PFSK-1 (cell line): Measurements from ENCODE around the gene CUX1.

Source experiments
- FOXP2 ChIP-seq: optimal IDR thresholded peaks from 2 replicates; pipeline ENCODE3; 2011; ENCODE audit warnings: borderline replicate concordance, control low read depth, inconsistent platforms; ENCODE audit not compliant: insufficient read depth; ENCODE audit errors: extremely low read length, extremely low read depth
- POLR2AphosphoS5 ChIP-seq: IDR thresholded peaks from 2 replicates; pipeline ENCODE4 v1.6.1; 2012; ENCODE audit warnings: low read depth, mild to moderate bottlenecking, control low read depth, low read length, moderate library complexity
- SIN3A ChIP-seq: IDR thresholded peaks from 2 replicates; pipeline ENCODE4 v1.6.1; 2012; ENCODE audit warnings: mild to moderate bottlenecking, low read length, moderate library complexity, borderline replicate concordance; ENCODE audit not compliant: insufficient read depth
- TAF1 ChIP-seq: IDR thresholded peaks from 2 replicates; pipeline ENCODE4 v1.6.1; 2012; ENCODE audit warnings: low read length, control low read depth, borderline replicate concordance; ENCODE audit not compliant: insufficient read depth
- TF ChIP-seq, protein P1 (sequence below), 2 experiments: IDR thresholded peaks; 2 replicates each; pipeline versions ENCODE4 v1.6.1 to v1.8.0; 2011 to 2012; ENCODE audit warnings: low read depth in 2 of 2, low read length in 2 of 2, control low read depth in 1 of 2, inconsistent platforms in 1 of 2, mild to moderate bottlenecking in 1 of 2, moderate library complexity in 1 of 2; ENCODE audit not compliant: insufficient read depth in 1 of 2

CUX1 gene

GRCh38 chr7:102061354-102061945, 244.0 kb downstream of the CUX1 start:
- TF ChIP-seq FOXP2: no peak
- TF ChIP-seq TAF1: no peak
- no peak for TF ChIP-seq POLR2AphosphoS5
- TF ChIP-seq, protein P1, sequence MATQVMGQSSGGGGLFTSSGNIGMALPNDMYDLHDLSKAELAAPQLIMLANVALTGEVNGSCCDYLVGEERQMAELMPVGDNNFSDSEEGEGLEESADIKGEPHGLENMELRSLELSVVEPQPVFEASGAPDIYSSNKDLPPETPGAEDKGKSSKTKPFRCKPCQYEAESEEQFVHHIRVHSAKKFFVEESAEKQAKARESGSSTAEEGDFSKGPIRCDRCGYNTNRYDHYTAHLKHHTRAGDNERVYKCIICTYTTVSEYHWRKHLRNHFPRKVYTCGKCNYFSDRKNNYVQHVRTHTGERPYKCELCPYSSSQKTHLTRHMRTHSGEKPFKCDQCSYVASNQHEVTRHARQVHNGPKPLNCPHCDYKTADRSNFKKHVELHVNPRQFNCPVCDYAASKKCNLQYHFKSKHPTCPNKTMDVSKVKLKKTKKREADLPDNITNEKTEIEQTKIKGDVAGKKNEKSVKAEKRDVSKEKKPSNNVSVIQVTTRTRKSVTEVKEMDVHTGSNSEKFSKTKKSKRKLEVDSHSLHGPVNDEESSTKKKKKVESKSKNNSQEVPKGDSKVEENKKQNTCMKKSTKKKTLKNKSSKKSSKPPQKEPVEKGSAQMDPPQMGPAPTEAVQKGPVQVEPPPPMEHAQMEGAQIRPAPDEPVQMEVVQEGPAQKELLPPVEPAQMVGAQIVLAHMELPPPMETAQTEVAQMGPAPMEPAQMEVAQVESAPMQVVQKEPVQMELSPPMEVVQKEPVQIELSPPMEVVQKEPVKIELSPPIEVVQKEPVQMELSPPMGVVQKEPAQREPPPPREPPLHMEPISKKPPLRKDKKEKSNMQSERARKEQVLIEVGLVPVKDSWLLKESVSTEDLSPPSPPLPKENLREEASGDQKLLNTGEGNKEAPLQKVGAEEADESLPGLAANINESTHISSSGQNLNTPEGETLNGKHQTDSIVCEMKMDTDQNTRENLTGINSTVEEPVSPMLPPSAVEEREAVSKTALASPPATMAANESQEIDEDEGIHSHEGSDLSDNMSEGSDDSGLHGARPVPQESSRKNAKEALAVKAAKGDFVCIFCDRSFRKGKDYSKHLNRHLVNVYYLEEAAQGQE (IDR thresholded peaks at IDR 0.05; ENCODE audit: insufficient read depth in 1 of 2, low read depth in 2 of 2, low read length in 2 of 2): no peak
- TF ChIP-seq SIN3A: no peak

GRCh38 chr7:102061981-102062390, 244.6 kb downstream of the CUX1 start:
- TF ChIP-seq, protein P1 (IDR thresholded peaks at IDR 0.05; ENCODE audit: insufficient read depth in 1 of 2, low read depth in 2 of 2, low read length in 2 of 2): no peak
- no peak for TF ChIP-seq POLR2AphosphoS5
- TF ChIP-seq FOXP2: no peak
- TF ChIP-seq TAF1: no peak
- no peak for TF ChIP-seq SIN3A

- TF ChIP-seq, protein P1 (IDR thresholded peaks at IDR 0.05; ENCODE audit: insufficient read depth in 1 of 2, low read depth in 2 of 2, low read length in 2 of 2): no peak
- TF ChIP-seq POLR2AphosphoS5: no peak
- no peak for TF ChIP-seq TAF1
- no peak for TF ChIP-seq SIN3A
- no peak for TF ChIP-seq FOXP2
Measured at GRCh38 chr7:102063690-102064180, 246.3 kb downstream of the CUX1 start.

DNA sequence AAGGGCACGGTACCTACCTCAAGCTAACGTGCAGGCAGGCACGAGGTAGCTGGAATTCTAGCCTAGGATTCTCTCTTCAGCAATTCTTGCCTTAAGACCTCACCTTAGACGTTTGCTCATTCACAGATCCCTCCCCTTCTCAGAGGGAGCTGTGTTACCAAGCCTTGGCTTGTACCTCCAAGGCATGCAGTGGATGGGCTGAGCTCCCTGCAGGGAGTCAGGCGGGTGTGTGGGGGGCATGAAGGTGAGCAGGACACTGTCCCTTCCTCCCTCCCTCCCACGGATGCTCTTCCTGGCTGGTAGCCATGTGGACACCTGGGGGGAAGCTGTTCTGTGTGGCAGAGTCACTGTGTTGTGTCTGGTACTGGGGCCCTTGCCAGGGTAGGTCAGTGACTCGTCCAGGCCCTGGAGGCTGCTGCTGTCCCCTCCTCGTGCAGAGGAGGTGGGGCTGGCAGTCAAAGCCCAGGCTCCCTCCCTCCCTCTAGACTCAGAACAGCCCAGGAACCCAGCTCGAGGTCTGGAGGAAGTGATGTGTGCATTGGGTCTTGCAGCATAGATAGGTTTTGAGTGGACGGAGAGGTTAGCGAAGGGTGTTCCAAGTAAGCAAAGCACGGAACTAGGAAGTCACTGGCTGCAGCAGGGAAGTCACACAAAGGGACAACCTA, 247.1 kb downstream of the CUX1 start:
- TF ChIP-seq SIN3A (no peak), FOXP2 (peak; percentile 27)

DNA sequence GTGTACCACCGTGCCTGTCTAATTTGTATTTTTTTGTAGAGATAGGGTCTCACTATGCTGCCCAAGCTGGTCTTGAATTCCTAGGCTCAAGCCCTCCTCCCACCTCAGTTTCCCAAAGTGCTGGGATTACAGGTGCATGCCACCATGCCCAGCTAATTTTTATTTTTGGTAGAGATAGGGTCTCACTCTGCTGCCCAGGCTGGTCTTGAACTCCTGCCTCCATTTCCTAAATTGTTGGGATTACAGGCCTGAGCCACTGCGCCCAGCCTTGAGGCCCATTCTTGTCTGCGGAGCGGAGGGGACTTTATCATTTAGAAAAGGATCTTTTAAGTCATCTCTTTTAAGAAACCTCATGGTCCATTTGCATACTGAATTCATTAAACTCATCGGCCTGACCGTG, 247.8 kb downstream of the CUX1 start:
- TF ChIP-seq TAF1 (no peak), POLR2AphosphoS5 (no peak), SIN3A (no peak), FOXP2 (no peak)
- TF ChIP-seq, protein P1 (IDR thresholded peaks at IDR 0.05; ENCODE audit: insufficient read depth in 1 of 2, low read depth in 2 of 2, low read length in 2 of 2): no peak
